ENCODE measurements around the gene TBC1D2B.

GRCh38 chr15:78037328-78037727, 40.2 kb downstream of the TBC1D2B start:
- TF ChIP-seq FOXA1 (IDR thresholded peaks at IDR 0.05): no peak
- TF ChIP-seq SP1 (IDR thresholded peaks at IDR 0.05): no peak
- no peak for TF ChIP-seq BHLHE40 (IDR thresholded peaks at IDR 0.05; ENCODE audit: borderline replicate concordance)
- TF ChIP-seq ELF4 (IDR thresholded peaks at IDR 0.05): no peak

Measured in HEK293T (cell line).